GM19463 (cell line): ENCODE data around the gene CFAP53.
"Not testable (repeated sequence)": the region's sequence is repeated elsewhere in the genome, so short reads cannot be mapped to it uniquely, and the experiment has no call there.

Source experiments
- ATAC-seq: cut with Tn5 transposase; IDR thresholded peaks from one replicate; pipeline ENCODE4 v1.9.1; 2021; ENCODE audit warnings: mild to moderate bottlenecking, moderate library complexity; ENCODE audit not compliant: unreplicated experiment

CFAP53 gene

GRCh38 chr18:50273203-50274043, 7.1 kb upstream of the CFAP53 start:
- ATAC-seq = no peak

- ATAC-seq = no peak
These were observed 6.3 kb upstream of the CFAP53 start for GRCh38 chr18:50272568-50272967.

- peak; percentile 74 for ATAC-seq
These were observed 1.9 kb upstream of the CFAP53 start for GRCh38 chr18:50268022-50268747.

DNA sequence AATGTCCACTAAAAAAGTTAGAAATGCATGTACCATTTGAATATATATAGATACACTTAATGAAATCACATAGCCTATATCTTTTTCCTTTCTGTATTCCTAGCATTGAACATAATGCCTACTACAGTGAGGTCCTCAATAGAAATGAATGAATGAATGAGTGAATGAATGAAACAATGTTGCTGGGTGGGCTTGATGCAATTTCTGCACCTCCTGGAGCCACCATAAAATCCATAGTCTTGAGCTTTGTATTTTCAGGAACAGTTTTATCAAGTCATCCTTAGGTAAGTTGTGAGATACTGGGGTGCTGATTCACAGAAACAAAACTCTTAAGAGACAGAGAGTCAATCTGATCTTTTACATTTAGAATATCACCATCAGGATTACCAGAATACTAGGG, 3.3 kb downstream of the CFAP53 start:
- no peak for ATAC-seq

- no peak for ATAC-seq
These were observed 15.4 kb downstream of the CFAP53 start for GRCh38 chr18:50250935-50251334.

DNA sequence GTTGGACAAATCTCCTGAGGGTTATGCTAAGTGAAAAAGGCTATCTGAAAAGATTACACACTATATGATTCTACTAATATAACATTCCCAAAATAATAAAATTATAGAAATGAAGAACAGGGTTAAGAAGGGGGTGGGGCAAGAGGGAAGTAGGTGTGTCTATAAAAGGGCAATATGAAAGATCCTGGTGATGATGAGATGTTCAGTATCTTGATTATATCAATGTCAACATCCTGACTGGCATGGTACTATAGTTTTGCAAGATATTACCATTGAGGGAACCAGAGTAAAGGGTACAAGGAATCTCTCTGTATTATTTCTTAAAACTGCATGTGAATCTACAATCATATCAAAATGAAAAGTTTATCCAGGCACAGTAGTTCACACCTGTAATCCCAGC, 16.7 kb downstream of the CFAP53 start:
- no peak for ATAC-seq

- no peak for ATAC-seq
These were observed 18.7 kb downstream of the CFAP53 start for GRCh38 chr18:50247561-50247960.

DNA sequence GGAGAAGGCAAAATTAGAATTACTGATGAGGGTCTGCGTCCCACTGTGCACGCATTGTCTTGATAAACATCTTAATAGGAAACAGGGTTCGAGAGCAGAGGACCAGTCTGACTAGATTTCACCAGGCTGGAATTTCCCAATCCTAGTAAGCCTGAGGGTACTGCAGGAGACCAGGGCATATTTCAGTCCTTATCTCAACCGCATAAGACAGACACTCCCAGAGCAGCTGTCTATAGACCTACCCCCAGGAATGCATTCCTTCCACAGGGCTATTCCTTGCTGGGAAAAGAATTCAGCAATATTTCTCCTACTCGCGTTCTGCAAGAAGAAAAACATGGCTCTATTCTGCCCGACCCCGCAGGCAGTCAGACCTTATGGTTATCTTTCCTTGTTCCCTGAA, 24.5 kb downstream of the CFAP53 start:
- not testable (repeated sequence) for ATAC-seq

GRCh38 chr18:50240080-50240563, 26.2 kb downstream of the CFAP53 start:
- ATAC-seq = no peak

GRCh38 chr18:50232419-50232818, 33.9 kb downstream of the CFAP53 start:
- no peak for ATAC-seq

DNA sequence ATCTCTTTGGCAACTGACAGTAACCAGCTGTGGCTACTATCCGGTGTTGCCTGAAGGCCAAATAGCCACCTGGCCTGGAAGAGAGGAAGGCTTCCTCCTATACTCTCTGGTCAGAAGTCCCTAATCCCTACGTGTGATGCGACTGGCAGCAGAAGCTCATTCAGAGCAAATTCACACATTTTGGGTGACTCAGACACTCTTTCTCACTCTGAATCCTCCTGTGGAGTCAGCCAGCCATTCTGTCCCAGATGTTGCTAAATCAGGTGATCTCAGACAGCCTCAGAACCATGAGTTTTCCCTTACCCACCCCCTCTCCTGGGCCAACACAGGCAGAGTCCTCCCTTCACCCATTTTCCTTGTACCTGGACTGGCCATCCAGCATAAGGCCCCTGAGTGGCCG, 34.7 kb downstream of the CFAP53 start:
- no peak for ATAC-seq

GRCh38 chr18:50220249-50220648, 46.0 kb downstream of the CFAP53 start:
- not testable (repeated sequence) for ATAC-seq

GRCh38 chr18:50218432-50219197, 47.7 kb downstream of the CFAP53 start:
- ATAC-seq = peak; percentile 50

DNA sequence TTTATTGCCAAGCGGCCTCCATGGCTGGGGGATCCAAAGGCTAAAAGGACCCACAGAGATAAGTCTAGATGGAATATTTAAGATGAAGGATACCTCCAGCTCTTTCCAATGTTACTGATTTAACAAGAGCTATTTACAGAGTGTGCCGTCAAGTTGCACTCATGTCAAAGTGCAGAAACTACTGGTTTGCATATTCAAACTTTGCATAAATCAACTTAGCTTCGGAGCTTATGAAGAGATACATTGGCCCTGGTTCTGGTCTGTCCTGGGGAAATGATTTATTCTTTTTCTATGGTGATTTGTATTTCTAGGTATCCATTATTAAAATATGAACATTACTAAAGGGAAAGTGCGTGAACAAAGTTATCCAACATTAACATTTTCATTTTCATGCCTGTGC, 57.0 kb downstream of the CFAP53 start:
- no peak for ATAC-seq

DNA sequence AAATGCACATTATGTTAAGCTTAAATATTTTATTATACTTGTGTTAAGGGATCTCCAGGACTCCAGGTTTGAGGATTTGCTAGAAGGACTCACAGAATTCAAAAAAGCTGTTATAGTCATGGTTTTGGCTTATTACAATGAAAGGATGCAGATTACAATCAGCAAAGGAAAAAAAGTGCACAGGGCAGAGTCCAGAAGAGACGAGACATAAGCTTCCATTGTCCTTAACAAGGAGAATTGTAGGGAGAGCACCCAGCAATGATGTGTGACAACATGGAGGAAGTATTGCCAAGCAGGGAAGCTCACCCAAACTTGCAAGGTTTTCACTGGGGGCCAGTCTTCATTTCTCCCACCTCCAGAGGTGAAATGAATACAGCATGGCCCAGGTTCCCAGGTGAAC, 58.6 kb downstream of the CFAP53 start:
- ATAC-seq = no peak

- no peak for ATAC-seq
These were observed 62.3 kb downstream of the CFAP53 start for GRCh38 chr18:50203801-50204604.

GRCh38 chr18:50201476-50202018, 64.7 kb downstream of the CFAP53 start:
- no peak for ATAC-seq

DNA sequence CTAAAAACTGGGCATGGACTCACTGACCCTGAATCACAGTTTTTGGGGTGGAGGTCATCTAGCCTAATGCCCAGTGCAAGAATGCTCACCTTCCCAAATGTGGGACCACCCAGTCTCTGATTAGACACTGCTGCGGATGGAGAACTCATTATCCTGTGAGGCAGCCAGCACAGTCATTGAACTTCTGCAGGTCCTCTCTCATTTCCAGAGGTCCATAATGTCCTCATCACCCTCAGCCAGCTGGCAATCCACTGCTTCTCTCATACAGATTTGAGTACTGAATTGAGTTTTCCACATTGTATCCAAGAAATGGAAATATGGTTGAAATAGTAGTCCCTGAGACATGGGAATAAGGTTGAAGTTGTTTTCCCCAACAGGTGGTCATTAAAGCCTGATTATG, 66.4 kb downstream of the CFAP53 start:
- ATAC-seq = no peak

DNA sequence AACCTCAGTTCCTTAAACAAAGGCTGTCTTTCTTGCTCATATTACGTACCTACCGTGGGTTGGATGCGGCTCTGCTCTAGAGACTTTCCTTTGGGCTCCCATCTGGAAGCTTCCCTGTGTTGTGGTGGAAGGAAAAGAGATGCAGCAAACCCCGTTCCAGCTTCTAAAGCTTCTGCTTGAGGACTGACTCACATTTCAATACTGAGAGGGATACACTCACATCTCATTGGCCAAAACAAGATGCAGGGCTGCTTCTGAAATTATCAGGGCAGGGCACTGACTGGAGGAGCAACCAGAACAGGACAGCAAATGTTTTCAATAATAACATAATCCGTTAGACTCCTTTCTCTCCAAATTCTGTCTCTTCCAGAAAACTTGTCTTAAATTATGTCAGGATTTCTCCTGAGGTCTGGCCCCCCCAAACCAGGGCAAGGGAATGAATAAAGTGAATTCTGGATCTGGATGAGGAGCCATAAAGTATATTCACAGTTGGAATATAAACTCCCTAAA, 66.9 kb downstream of the CFAP53 start:
- ATAC-seq = no peak

- ATAC-seq = no peak
These were observed 70.0 kb downstream of the CFAP53 start for GRCh38 chr18:50196261-50196660.
